HG02938 (cell line): Measurements from ENCODE around the gene CLEC4E.
"Not testable (repeated sequence)": the region's sequence is repeated elsewhere in the genome, so short reads cannot be mapped to it uniquely, and the experiment has no call there.

ENCODE experiments used
- ATAC-seq: cut with Tn5 transposase; IDR thresholded peaks from one replicate; pipeline ENCODE4 v1.9.1; 2021; ENCODE audit warnings: mild to moderate bottlenecking, moderate library complexity; ENCODE audit not compliant: unreplicated experiment

Gene CLEC4E

DNA sequence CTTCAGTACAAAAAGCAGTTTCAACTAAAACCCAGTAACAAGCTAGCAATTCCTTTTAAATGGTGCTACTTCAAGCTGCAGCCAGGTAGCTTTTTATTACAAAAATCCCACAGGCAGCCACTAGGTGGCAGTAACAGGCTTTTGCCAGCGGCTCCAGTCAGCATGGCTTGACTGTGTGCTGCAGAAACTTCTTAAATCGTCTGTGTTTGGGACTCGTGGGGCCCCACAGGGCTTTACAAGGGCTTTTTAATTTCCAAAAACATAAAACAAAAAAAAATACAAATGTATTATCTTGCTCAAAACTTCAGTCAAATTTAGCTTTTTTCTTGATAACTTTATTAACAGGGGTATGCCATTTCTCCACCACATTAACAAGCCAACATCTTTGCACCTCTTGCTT lies 3.6 kb upstream of the CLEC4E start:
- ATAC-seq: no peak

- ATAC-seq: no peak
Measured at GRCh38 chr12:8541562-8541961, 857 bp upstream of the CLEC4E start.

DNA sequence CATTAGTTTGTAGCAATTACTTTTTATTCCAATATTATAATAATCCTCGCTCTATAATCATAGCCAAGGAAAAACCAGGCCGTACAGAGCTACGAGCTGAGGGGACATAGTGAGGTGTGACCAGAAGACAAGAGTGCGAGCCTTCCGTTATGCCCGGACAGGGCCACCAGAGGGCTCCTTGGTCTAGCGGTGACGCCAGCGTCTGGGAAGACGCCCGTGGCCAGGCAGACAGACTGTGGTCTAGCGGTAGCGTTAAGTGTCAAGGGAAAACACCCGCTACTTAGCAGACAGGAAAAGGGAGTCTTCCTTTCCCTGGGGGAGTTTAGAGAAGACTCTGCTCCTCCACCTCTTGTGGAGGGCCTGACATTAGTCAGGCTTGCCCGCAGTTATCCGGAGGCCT lies 2.9 kb downstream of the CLEC4E start:
- ATAC-seq: not testable (repeated sequence)

- ATAC-seq: no peak
Measured at GRCh38 chr12:8532045-8532444, 8.7 kb downstream of the CLEC4E start.

- no peak for ATAC-seq
Measured at GRCh38 chr12:8527250-8528130, 13.2 kb downstream of the CLEC4E start.

DNA sequence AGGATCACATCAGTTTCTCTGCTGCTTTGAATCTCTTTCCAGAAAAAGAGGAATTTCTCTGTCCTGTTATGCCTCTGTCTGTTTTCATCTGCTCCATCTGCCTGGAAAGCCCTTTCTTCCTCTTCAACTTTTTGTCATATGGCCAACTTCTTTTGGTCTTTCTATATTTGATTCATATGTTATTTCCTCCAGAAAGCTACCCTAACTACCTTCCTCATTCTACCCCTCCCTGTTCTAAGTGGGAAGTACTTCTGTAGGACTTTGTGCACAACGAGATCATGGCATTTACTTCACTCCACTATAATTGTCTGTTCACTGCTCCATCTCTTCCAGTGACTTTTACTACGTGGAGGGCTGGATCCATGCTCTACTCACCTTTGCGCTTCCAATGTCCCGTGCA lies 21.5 kb downstream of the CLEC4E start:
- no peak for ATAC-seq

DNA sequence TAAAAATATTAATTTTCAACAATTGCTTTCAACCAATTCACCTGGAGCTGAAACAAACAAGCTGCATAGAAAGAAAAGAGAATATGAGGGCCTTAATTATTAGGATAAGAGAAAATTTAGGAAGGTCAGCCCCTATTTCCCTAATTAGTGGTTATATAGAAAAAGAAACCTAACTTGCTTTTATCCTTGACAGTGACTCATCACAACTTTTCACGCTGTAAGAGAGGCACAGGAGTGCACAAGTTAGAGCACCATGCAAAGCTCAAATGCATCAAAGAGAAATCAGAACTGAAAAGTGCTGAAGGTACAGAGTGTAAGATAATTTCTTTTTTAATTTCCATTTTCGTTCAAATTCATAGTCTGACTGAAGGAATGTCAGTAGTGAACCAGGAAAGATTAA lies 22.7 kb downstream of the CLEC4E start:
- ATAC-seq: no peak

GRCh38 chr12:8513256-8513655 lies 27.4 kb downstream of the CLEC4E start, which contains the start of gene CLEC4D:
TSS of gene CLEC4D (plus strand) at chr12:8513503. CDS start at chr12:8513733, 230 bp downstream.
- ATAC-seq: no peak

DNA sequence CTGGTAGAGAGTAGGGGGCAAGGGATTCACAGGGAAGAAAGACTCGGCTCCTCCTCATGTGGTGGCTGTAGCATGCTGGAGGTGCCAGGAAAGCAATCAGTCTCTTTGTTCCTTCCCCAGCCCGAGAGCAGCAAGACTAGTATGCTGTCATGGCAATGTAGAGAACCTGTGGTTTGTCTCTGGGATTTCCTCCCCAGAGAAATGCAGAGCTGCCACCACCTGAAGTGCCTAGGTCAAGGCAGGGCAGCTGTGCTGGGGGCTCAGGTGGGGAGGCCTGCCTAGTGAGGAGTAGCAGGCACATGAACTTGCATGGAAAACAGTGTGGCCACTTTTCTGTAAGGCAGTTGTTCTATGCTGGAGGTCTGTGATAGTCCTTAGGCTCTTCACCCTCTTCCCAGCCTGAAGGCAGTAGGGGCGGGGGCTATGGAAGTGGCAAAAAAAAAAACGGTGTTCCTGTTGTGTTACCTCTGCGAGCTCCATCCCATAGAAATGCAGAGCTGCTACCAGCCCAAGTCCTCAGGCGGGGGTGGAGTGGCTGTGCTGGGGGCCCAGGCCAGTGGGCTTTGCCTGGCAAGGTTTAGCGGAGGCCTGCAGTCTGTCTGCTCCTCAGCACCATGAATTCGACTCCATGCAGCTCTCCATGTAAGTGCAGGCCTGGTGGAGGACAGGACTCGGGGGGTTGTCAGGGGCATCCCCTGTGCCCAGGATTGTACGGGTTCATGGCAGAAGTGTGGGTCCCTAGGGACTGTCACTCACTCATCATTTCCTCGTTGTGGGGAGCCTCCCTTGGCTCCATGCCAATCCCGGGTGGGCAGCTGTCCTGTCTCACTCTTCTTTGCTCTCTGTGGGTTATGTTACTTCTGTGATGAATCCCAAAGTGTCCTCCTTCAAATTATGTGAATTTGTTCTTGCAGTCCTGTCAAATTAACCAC lies 31.5 kb downstream of the CLEC4E start:
- no peak for ATAC-seq

DNA sequence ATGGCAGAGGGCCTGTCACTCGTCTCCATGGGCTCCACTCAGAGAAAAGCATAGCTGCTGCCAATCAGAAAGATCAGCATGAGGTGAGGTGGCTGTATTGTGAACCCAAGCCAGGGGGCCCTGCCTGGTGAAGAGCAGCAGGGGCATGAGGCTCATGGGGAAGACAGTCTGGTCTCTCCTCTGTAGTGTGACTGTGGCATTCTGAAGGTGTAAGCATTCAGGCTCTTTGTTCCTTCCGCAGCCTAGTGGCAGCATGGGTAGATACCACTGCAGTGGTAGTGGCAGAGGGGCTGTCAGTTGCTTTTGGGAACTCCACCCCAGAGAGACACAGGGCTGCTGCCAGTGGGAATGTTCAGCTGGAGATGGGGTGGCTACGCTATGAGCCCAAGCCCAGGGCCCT lies 32.5 kb downstream of the CLEC4E start:
- ATAC-seq: no peak

- ATAC-seq: no peak
Measured at GRCh38 chr12:8507596-8507995, 33.1 kb downstream of the CLEC4E start.

GRCh38 chr12:8504351-8504750 lies 36.4 kb downstream of the CLEC4E start:
- no peak for ATAC-seq

- ATAC-seq: no peak
Measured at GRCh38 chr12:8501720-8502119, 39.0 kb downstream of the CLEC4E start.

- no peak for ATAC-seq
Measured at GRCh38 chr12:8499616-8500015, 41.1 kb downstream of the CLEC4E start.

GRCh38 chr12:8496074-8496473 lies 44.6 kb downstream of the CLEC4E start:
- ATAC-seq: not testable (repeated sequence)

DNA sequence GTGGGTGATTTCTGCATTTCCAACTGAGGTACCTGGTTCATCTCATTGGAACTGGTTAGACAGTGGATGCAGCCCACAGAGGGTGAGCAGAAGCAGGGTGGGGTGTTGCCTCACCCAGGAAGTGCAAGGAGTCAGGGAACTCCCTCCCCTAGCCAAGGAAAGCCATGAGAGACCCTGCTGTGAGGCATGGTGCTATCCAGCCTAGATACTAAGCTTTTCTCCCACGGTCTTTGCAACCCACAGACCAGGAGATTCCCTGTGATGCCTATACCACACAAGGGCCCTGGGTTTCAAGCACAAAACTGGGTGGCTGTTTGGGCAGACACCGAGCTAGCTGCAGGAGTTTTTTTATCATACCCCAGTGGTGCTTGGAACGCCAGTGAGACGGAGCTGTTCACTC lies 45.0 kb downstream of the CLEC4E start:
- ATAC-seq: not testable (repeated sequence)

GRCh38 chr12:8493084-8493483 lies 47.6 kb downstream of the CLEC4E start:
- ATAC-seq: peak; percentile 99

- ATAC-seq: no peak
Measured at GRCh38 chr12:8491646-8492530, 48.8 kb downstream of the CLEC4E start.
